K562 (cell line): ENCODE measurements around the gene FRYL. TPM values are rescaled to one million over a fixed set of nuclear protein-coding genes. Genes with fewer than 3 reads are reported as not detected.
A peak's percentile ranks its signal among the peaks of the same experiment; 100 is the strongest.

Source experiments
- ATAC-seq: fragments of 200-7000 bp; cut with Tn5 transposase; 3 replicates; pipeline ENCODE4 v1.9.1; 2020; ENCODE audit warnings: moderate library complexity
- BruUV-seq: library from RNA; stranded (reverse); fragments of 400-500 nt; replicated peaks from 2 replicates; lab custom pipeline; 2021; lab: Mats Ljungman, UMichigan
- CTCF ChIA-PET: fragments of 300-600 bp; formaldehyde crosslinking; extraction: SDS; loops from one replicate; lab custom pipeline; 2021; ENCODE audit warnings: low intra/inter-chr PET ratio; lab: Yijun Ruan, JAX
- POLR2A ChIA-PET: fragments of 300-600, 350-650 bp; sonication (Branson Sonifier 250); formaldehyde crosslinking; extraction: SDS; loops from one replicate; lab custom pipeline; 2021; ENCODE audit warnings: antibody characterized with exemption, inconsistent platforms; lab: Yijun Ruan, JAX
- DNase-seq, 4 experiments: peaks; one replicate each; pipeline versions ENCODE4 v3.0.0 to v3.0.0-alpha.2; 2011 to 2018; ENCODE audit warnings: low spot score in 3 of 4, mixed read lengths in 3 of 4; ENCODE audit errors: extremely low read depth in 1 of 4
- FAIRE-seq: peaks from 2 replicates; lab custom pipeline; 2011; peaks lifted over from hg19 to GRCh38; lab: Jason Lieb, UNC
- H2AFZ ChIP-seq: 2 replicates; pipeline ENCODE4 v1.6.0; 2011; ENCODE audit warnings: low read depth, low read length, control low read depth, inconsistent platforms
- H3K27ac ChIP-seq: fragments of 200-600 bp; 3 replicates; pipeline ENCODE4 v1.8.0; 2011; ENCODE audit warnings: low read depth, mild to moderate bottlenecking, control low read depth, inconsistent platforms, low read length, moderate library complexity, mixed read lengths; ENCODE audit errors: extremely low read depth
- H3K27me3 ChIP-seq, 2 experiments: fragments of 300-600 bp in 1 of 2; 2 replicates in 1 of 2; 3 replicates in 1 of 2; pipeline versions ENCODE4 v1.6.0 to v1.8.0; 2011; ENCODE audit warnings: inconsistent platforms in 2 of 2, low read length in 2 of 2, mild to moderate bottlenecking in 1 of 2, mixed read lengths in 1 of 2, moderate library complexity in 1 of 2; ENCODE audit not compliant: control insufficient read depth in 2 of 2, insufficient read depth in 2 of 2
- H3K36me3 ChIP-seq: fragments of 300-600 bp; 3 replicates; pipeline ENCODE4 v1.8.0; 2011; ENCODE audit warnings: mild to moderate bottlenecking, low read length, inconsistent platforms; ENCODE audit not compliant: control insufficient read depth, insufficient read depth
- H3K4me1 ChIP-seq, 2 experiments: fragments of 200-600 bp in 1 of 2; replicated peaks in 1 of 2; 2 replicates in 1 of 2; 3 replicates in 1 of 2; pipeline versions ENCODE4 v1.5.1 to v1.8.0; 2011; ENCODE audit warnings: inconsistent platforms in 2 of 2, low read length in 2 of 2, mild to moderate bottlenecking in 1 of 2, mixed read lengths in 1 of 2, moderate library complexity in 1 of 2; ENCODE audit not compliant: control insufficient read depth in 2 of 2, insufficient read depth in 2 of 2
- H3K4me2 ChIP-seq: 2 replicates; pipeline ENCODE4 v1.6.1; 2011; ENCODE audit warnings: low read length, control low read depth, inconsistent platforms, mixed read lengths; ENCODE audit not compliant: insufficient read depth
- H3K4me3 ChIP-seq: fragments of 200-600 bp; sonication (generic), shearing (Covaris generic); 2 replicates; pipeline ENCODE4 v1.5.1; 2016; ENCODE audit warnings: control low read depth, inconsistent platforms
- H3K79me2 ChIP-seq: fragments of 200-600 bp; 3 replicates; pipeline ENCODE4 v1.8.0; 2011; ENCODE audit warnings: low read length, inconsistent platforms; ENCODE audit not compliant: control insufficient read depth, insufficient read depth
- H3K9ac ChIP-seq, 2 experiments: 2 replicates each; pipeline versions ENCODE4 v1.6.0 to v1.6.1; 2011; ENCODE audit warnings: low read depth in 2 of 2, low read length in 2 of 2, control low read depth in 1 of 2, inconsistent platforms in 1 of 2, mild to moderate bottlenecking in 1 of 2, mixed read lengths in 1 of 2; ENCODE audit not compliant: insufficient read depth in 1 of 2
- H3K9me1 ChIP-seq: one replicate; pipeline ENCODE4 v1.6.0; 2011; ENCODE audit warnings: inconsistent platforms, mild to moderate bottlenecking, low read length, moderate library complexity; ENCODE audit not compliant: control insufficient read depth, insufficient read depth
- H3K9me3 ChIP-seq: replicated peaks from 2 replicates; pipeline ENCODE4 v1.5.1; 2011; ENCODE audit warnings: low read depth, low read length, inconsistent platforms; ENCODE audit not compliant: control insufficient read depth, insufficient read depth
- H4K20me1 ChIP-seq: replicated peaks from 2 replicates; pipeline ENCODE4 v1.6.1; 2011; ENCODE audit warnings: low read length, inconsistent platforms, mixed read lengths; ENCODE audit not compliant: control insufficient read depth, insufficient read depth
- CC2D1A ChIP-seq: fragments of 450-650 bp; IDR thresholded peaks from 2 replicates; pipeline ENCODE4 v1.6.1; 2017; ENCODE audit warnings: mild to moderate bottlenecking
- FOXK1 ChIP-seq: sonication (generic); formaldehyde crosslinking; IDR thresholded peaks from 2 replicates; pipeline ENCODE4 v1.8.0; 2022; ENCODE audit warnings: missing genetic modification reagents, mild to moderate bottlenecking, borderline replicate concordance
- HNRNPK ChIP-seq: fragments of 200-400 bp; formaldehyde crosslinking; IDR thresholded peaks from one replicate; pipeline ENCODE4 v1.6.1; 2018; ENCODE audit warnings: mild to moderate bottlenecking, low read depth, low read length; ENCODE audit not compliant: poor library complexity, severe bottlenecking
- KDM1A ChIP-seq, 2 experiments: fragments of 450-650 bp; IDR thresholded peaks; 2 replicates each; pipeline ENCODE4 v1.6.1; 2016; ENCODE audit warnings: mild to moderate bottlenecking in 2 of 2
- MEIS2 ChIP-seq: fragments of 450-650 bp; IDR thresholded peaks from 2 replicates; pipeline ENCODE4 v1.6.1; 2014; ENCODE audit warnings: mild to moderate bottlenecking; ENCODE audit not compliant: partially characterized antibody
- PCBP1 ChIP-seq: fragments of 200-400 bp; formaldehyde crosslinking; IDR thresholded peaks from 2 replicates; pipeline ENCODE4 v1.6.1; 2018; ENCODE audit warnings: mild to moderate bottlenecking, low read depth, low read length; ENCODE audit not compliant: poor library complexity, severe bottlenecking
- POLR2G ChIP-seq: fragments of 200-400 bp; formaldehyde crosslinking; IDR thresholded peaks from 2 replicates; pipeline ENCODE4 v1.6.1; 2017; ENCODE audit warnings: low read depth, mild to moderate bottlenecking, antibody characterized with exemption, low read length, moderate library complexity
- RBFOX2 ChIP-seq: fragments of 200-400 bp; formaldehyde crosslinking; IDR thresholded peaks from 2 replicates; pipeline ENCODE4 v1.6.1; 2017; ENCODE audit warnings: low read depth, mild to moderate bottlenecking, low read length, moderate library complexity
- SAFB ChIP-seq: fragments of 200-400 bp; formaldehyde crosslinking; IDR thresholded peaks from 2 replicates; pipeline ENCODE4 v1.6.1; 2017; ENCODE audit warnings: low read depth, low read length, borderline replicate concordance
- SRF ChIP-seq, 2 experiments: fragments of 250-450, 450-650 bp in 1 of 2; sonication (Bioruptor Pico) in 1 of 2; sonication (generic) in 1 of 2; formaldehyde crosslinking; IDR thresholded peaks; 2 replicates each; pipeline versions ENCODE4 v1.5.0 to v1.5.1; 2020 to 2022; ENCODE audit warnings: mild to moderate bottlenecking in 1 of 2, missing genetic modification reagents in 1 of 2
- ZKSCAN8 ChIP-seq: fragments of 200-800 bp; sonication (Bioruptor generic); IDR thresholded peaks from 2 replicates; pipeline ENCODE4 v1.6.1; 2016; ENCODE audit warnings: missing genetic modification characterization, missing compliant biosample characterization
- WGBS: fragments of 100-300 bp; shearing (Covaris generic); methylation state at CpG from one replicate; pipeline ENCODE4 v1.1.6; 2016; ENCODE audit warnings: low coverage, mixed read lengths; ENCODE audit not compliant: insufficient coverage; ENCODE audit errors: missing lambda C conversion rate; 5-methylcytosine and 5-hydroxymethylcytosine counted together
- in situ Hi-C: fragments of 300-500 bp; cut with MboI; formaldehyde crosslinking; loops from 4 replicates; pipeline ENCODE4 v1.15.0; 2018; ENCODE audit warnings: inconsistent platforms, mixed read lengths
- intact Hi-C: fragments of 100-400 bp; cut with micrococcal nuclease; formaldehyde crosslinking; loops from 2 replicates; pipeline ENCODE4 v1.14.2; 2022
- polyA plus RNA-seq, 8 experiments: library from polyadenylated mRNA; depleted of rRNA in 4 of 8; stranded (reverse) in 5 of 8; unstranded in 3 of 8; fragments of >200 nt; fragmentation: Nextera tagmentation in 2 of 8; fragmentation: Illumina TruSeq in 1 of 8; extraction: Ambion mirVana in 2 of 8; extraction: Trizol in 1 of 8; gene quantifications; 2 replicates each; pipeline versions ENCODE4 v1.2.1 to v1.2.3, GENCODE V29; 2011 to 2014; ENCODE audit warnings: inconsistent platforms in 1 of 8, missing spikeins in 1 of 8
- total RNA-seq, 7 experiments: library from RNA; depleted of rRNA in 6 of 7; stranded (reverse); fragments of >200 nt in 6 of 7; fragmentation: Illumina TruSeq in 2 of 7; extraction: Trizol in 2 of 7; gene quantifications; 2 replicates each; pipeline versions ENCODE4 v1.2.1 to v1.2.3, GENCODE V29; 2011 to 2021; ENCODE audit warnings: low replicate concordance in 1 of 7
- TF ChIP-seq, protein P1 (sequence below): fragments of 450-650 bp; formaldehyde crosslinking; IDR thresholded peaks from 2 replicates; pipeline ENCODE4 v1.4.0; 2022; ENCODE audit warnings: missing genetic modification characterization

The FRYL gene
- total and polyA plus RNA-seq, 9 of the 15 experiments (the other 6 are each of a cell fraction or from before 2014, with no cell fraction given): 7.2 to 34.9 (median 15.9) TPM

GRCh38 chr4:48490012-48490679, 289.9 kb downstream of the FRYL start, which contains the start of gene ZAR1:
Gene ZAR1, plus strand, starts transcription at chr4:48490252. Its CDS starts 40 bp downstream, at chr4:48490292.
- Histone ChIP-seq H3K27me3 (no peaks in the 10 kb centered on the region), H3K9ac (no peak within 1 kb of the TSS), H3K9me1 (no peaks in the 10 kb centered on the region), H3K4me2 (no peak within 1 kb of the TSS), H3K4me3 (no peak within 1 kb of the TSS), H3K4me1 (no peaks in the 10 kb centered on the region), H3K9me3 (peaks cover 6% of the 10 kb centered on the region; the same call in 1 of the 2 replicates), H3K79me2 (peaks cover 27% of the 10 kb centered on the region), H3K36me3 (peaks cover 77% of the 10 kb centered on the region; the same call in 2 of the 3 replicates), H4K20me1 (no peaks in the 10 kb centered on the region), H2AFZ (no peak within 1 kb of the TSS), H3K27ac (no peak within 1 kb of the TSS)
- TF ChIP-seq POLR2G (peak; percentile 21; the same call in 1 of the 2 replicates), SAFB (no peak), MEIS2 (no peak), ZKSCAN8 (CRISPR knock-in tag) (no peak), KDM1A (IDR thresholded peaks at IDR 0.05) (no peak), SRF (CRISPR knock-in tag; IDR thresholded peaks at IDR 0.05) (no peak), RBFOX2 (peak; percentile 51; the same call in 1 of the 2 replicates), CC2D1A (no peak), FOXK1 (CRISPR knock-in tag) (no peak), HNRNPK (no peak), PCBP1 (peak; percentile 14)
- TF ChIP-seq, protein P1, sequence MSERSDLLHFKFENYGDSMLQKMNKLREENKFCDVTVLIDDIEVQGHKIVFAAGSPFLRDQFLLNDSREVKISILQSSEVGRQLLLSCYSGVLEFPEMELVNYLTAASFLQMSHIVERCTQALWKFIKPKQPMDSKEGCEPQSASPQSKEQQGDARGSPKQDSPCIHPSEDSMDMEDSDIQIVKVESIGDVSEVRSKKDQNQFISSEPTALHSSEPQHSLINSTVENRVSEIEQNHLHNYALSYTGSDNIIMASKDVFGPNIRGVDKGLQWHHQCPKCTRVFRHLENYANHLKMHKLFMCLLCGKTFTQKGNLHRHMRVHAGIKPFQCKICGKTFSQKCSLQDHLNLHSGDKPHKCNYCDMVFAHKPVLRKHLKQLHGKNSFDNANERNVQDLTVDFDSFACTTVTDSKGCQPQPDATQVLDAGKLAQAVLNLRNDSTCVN: no peak
- ChIA-PET CTCF (no interaction called here), POLR2A (no interaction called here)
- intact Hi-C loops (no loop called here), in situ Hi-C loops (no loop called here)
- WGBS: 96% methylated on average over 21 of the region's 80 CpGs
- FAIRE-seq (no peak), ATAC-seq (no peak), DNase-seq (no peak)
- BruUV-seq: no TSS peak
